Fibroblast of skin of left quadriceps (primary cell): Measurements from ENCODE around the gene TP53RK.

Source experiments
- DNase-seq, 2 experiments: peaks; one replicate each; pipeline ENCODE4 v3.0.0-alpha.2; 2013; ENCODE audit warnings: low read depth in 2 of 2

Gene TP53RK

GRCh38 chr20:46638898-46639274, 50.4 kb downstream of the TP53RK start:
- no peak for DNase-seq

DNA sequence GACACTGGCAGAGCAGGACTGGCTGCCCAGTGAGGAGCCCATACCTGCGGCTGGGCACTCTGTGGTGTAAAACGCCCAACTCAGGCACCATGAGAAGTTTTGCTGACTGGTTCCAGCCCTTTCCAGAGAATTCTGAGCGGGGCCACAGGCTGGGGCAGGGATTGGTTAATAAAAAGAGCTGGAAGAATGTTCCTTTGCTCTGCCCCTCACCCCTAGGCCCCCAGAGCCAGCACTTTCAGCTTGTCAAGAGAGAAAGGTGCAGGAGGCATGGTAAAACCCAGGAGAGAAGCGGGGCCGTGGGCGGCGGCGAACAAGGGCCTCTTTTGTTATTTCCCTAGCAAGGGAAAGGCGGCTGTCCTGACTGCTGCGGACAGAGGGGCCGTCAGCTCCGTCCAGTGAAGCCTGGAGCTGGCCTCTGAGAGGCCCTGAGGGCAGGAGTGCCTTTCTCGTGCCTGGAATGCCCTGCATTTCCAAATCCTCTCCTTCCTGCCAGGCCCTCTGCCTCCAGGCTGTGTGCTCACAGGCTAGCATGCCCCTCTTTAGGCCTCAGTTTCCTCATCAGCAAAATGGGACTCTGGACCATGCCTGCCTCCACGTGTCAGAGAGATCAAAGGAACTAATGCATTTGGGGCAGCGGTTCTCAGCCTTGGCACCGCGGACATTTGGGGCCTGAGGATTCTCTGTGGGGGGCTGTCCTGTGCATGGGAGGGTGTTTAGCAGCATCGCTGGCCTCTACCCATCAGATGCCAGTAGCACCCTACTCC, 50.9 kb downstream of the TP53RK start:
- DNase-seq, result no peak

DNA sequence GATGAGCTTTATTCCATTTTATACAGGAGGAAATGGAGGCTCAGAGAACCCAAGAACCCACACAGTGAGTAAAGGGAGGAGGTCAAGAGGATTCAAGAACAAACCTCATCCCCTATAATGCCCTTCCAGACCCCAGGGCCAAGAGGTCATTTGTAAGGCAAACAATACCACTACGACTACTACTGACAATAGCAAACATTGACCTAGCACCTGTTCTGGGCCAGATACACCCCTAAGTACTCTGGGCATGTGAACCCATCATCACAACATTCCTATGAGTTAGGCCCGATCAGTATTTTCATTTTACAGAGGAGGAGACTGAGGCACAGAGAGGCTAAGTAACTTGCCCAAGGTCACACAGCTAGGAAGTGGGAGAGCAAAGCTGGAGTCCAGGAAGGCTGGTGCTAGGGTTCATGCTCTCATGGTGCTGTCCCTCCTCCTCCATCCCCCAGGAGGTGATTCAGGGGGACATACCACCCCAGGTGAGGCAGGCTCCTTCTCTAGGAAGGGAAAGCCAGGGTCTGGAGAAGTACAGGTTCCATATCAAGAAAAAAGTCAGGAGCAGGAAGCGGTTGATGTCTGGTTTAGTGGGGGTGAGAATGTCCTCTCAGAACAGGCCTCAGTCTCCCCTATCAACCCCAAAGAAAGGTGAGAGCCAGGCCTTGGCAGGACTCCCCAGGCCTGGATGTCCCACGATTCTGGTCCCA, 51.7 kb downstream of the TP53RK start:
- DNase-seq, result no peak

GRCh38 chr20:46637020-46637419, 52.2 kb downstream of the TP53RK start:
- DNase-seq, result no peak

DNA sequence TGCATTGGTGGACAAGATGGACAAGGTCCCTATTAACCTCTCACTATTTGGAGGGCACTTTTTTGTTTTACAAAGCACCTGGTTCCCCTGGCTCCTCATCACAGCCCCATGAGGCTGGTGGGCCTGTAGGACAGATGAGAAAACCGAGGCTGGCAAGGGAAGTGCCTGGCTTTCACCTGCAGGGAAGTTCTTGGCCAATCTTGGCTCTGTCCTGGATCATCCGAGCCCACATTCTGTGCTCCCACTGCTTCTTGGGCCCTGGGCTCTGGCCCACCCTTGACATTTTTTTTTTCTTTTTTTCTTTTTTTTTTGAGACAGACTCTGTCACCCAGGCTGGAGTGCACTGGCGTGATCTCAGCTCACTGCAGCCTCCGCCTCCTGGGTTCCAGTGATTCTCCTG, 52.7 kb downstream of the TP53RK start:
- no peak for DNase-seq

DNA sequence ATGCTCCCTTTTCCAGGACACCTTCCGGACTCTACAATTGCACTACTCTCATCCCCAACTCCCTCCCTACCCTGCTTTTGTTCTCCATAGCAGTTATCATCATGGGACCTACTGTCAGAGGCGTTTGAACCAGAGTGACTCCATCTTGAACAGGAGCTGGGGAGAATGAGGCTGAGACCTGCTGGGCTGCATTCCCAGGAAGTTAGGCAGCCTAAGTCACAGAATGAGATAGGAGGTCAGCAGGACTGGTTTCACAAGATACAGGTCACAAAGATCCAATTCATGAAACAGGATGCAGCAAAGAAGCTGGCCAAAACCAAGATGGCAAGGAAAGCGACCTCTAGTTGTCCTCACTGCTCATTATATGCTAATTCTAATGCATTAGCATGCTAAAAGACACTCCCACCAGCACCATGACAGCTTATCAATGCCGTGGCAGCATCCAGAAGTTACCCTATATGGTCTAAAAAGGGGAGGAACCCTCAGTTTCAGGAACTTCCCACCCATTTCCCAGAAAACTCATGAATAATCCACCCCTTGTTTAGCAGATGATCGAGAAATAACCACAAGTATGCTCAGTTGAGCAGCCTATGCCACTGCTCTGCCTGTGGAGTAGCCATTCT, 53.6 kb downstream of the TP53RK start:
- DNase-seq, result no peak

DNA sequence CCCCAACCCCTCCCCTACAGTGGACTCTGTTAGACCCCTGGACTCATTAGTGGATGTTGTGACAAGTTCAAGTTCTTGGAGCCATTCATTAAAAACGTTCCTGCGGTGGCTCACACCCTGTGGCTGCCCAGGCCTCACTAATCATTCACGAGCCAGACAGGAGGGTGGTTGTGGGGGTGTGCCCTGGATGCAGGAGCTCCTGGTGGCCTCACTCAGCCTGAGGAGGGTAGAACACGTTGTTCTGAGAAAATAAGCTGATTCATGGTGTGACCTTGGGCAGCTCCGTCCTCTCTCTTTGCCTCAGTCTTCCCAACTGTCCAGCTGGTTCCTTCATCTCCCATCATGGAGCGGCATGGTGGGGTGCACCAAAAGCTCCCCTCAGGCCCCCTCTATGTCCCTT, 54.7 kb downstream of the TP53RK start:
- DNase-seq, result no peak
